ENCODE results near the gene SRC.
A peak's percentile ranks its signal among the peaks of the same experiment; 100 is the strongest.

SRC gene

DNA sequence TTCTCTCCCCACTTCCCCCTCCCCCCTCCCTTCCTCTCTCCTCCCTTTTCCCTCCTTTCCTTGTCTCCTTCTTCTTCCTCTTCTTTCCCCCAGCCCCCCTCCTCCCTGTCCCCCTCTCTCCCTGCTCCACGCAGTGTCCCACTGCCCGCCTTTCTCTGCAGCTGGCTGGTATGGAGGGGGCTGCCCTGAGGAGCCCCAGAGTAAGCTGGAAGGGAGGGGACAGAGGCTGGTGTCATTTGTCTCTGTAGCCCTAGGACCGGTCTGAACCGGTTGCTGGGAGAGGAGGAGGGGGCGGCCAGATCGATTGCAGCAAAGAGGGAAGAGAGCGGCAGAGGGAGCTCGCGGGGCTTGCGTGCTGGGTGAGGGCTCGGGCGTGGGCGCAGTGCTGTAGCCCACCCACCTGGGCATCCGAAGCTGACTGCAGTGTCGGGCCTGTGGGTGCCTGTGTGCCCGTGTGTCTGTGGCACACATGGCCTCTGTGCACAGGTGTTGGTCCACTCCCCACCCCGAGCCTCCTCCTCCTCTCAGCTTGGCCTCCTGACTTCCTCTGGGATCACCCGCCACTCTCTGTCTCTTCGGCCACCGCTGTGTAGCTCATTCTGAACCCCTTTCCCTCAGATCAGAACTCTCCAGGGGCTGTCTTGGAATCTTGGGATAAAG lies 50.6 kb downstream of the SRC start:
- Mint-ChIP-seq H3K36me3 (ENCODE audit: low read depth) (peaks cover 100% of the 10 kb centered on the region), H3K4me1 (ENCODE audit: low read depth) (peaks cover 39% of the 10 kb centered on the region), H3K27me3 (no peaks in the 10 kb centered on the region), H3K27ac (no peak overlapping the region), H3K4me3 (no peak overlapping the region), H3K9me3 (no peaks in the 10 kb centered on the region)
- intact Hi-C loops (cut with micrococcal nuclease) = no loop called here

DNA sequence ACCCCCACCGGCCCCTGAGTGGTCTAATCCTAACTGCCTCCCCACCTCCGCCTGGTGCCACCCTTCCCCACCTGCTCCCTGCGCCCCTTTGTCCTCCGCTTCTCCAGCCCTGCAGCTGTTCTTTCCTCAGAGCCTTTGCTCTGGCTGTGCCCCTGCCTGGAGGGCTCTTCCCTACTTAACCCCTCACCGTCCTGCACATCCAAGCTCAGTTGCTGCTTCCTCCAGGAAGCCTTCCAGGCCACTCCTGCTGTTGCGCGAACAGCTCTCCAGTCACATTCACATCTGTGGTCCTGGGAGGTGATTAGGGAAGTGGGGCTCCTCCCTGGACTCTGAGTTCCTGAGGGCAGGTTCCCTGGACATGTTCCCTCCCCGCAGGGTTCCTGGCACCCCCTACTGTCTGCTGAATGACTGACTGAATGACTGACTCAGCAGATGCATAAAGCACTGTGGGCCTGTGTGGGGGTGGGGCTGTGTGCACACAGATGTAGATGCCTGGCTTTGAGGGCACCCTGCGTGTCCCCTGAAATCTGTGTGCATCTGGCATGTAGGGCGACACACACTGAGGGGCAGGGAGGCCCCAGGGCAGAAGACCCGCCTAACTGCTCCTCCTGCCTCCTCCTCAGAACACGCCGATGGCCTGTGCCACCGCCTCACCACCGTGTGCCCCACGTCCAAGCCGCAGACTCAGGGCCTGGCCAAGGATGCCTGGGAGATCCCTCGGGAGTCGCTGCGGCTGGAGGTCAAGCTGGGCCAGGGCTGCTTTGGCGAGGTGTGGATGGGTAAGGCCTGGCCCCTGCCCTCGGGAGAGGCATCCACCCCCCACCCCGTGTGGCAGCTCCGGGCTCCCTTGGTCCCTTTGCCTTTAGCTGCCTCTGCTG lies 51.4 kb downstream of the SRC start:
- Mint-ChIP-seq H3K4me3 (no peak overlapping the region), H3K4me1 (ENCODE audit: low read depth) (peaks cover 39% of the 10 kb centered on the region), H3K36me3 (ENCODE audit: low read depth) (peaks cover 100% of the 10 kb centered on the region), H3K27ac (no peak overlapping the region), H3K9me3 (no peaks in the 10 kb centered on the region), H3K27me3 (no peaks in the 10 kb centered on the region)
- intact Hi-C loops (cut with micrococcal nuclease) = no loop called here

DNA sequence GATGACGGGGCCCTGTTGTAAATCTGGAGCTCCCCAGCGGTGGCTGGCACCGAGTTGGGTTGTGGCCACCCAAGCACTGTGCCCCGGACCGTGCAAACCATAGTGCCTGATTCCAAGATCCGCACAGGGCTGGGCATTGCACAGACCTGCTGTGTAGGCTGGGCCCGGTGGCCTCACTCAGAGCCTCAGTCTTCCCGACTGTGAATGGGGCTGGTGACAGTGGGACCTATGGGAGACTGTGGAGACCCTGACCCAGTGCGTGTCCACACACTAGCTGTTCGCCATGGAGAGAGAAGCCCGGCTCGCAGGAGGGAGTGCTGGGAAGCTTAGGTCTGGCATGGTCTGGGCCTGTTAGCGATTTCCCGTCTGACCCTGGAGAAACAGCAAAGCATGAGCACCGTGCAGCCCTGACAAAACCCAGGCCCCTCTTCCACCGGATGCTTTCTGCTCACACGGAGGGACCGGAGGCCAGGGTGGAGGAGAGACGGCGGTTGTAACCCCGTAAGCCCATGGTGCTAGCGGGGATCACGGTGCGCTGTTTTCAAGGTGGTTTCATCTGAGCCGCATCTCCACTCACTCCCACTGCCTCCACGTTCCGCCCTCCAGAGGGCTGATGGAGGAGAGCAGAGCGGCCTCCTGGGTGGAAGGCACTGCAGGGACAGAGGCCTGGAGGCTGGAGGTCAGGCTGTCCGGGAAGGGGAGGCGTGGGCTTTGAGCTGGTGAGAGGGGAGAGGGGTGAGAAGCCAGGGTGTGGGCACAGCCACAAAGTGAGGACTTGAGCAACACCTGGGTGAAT lies 52.2 kb downstream of the SRC start:
- Mint-ChIP-seq H3K27me3 (no peaks in the 10 kb centered on the region), H3K36me3 (ENCODE audit: low read depth) (peaks cover 100% of the 10 kb centered on the region), H3K4me3 (no peak overlapping the region), H3K27ac (no peak overlapping the region), H3K4me1 (ENCODE audit: low read depth) (peaks cover 33% of the 10 kb centered on the region), H3K9me3 (no peaks in the 10 kb centered on the region)
- intact Hi-C loops (cut with micrococcal nuclease) = no loop called here

DNA sequence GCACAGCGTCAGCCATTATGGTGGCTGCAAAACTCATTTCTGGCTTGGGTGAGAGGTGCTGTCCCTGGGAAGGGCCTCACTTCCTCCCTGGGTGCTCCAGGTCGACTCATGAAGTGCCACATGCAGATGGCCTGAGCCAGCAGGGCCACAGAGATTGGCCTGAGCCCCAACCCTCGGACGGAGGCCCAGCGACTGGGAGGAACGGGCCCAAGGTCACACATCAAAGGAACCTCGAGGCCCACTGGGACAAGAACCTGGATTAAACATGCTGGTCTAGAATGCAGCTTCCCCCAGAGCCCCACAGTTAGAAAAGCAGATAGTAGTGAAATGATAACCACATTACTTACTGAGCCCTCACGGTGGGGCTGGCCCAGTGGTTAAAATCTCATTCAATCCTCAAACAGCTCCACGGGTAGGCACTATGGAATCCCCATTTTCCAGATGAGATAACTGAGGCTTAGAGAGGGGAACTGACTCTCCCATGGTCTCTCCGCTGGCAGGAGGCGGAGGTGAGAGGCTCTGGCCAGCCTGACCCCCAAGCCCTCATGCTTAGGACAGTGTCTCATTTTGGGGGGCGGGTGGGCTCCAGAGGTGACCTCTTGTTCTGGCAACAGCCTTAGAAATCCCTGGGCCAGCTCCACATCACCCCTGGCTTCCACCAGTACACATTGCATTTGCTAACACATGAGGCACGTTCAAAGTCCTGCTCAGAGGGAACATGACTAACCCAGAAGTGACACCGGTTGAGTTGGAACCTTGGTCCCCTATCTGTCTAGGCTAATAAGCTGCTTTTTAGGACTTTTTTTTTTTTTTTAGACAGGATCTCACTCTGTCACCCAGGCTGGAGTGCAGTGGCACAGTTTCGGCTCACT lies 53.0 kb downstream of the SRC start:
- H3K4me1 Mint-ChIP-seq (ENCODE audit: low read depth) = peaks cover 30% of the 10 kb centered on the region

DNA sequence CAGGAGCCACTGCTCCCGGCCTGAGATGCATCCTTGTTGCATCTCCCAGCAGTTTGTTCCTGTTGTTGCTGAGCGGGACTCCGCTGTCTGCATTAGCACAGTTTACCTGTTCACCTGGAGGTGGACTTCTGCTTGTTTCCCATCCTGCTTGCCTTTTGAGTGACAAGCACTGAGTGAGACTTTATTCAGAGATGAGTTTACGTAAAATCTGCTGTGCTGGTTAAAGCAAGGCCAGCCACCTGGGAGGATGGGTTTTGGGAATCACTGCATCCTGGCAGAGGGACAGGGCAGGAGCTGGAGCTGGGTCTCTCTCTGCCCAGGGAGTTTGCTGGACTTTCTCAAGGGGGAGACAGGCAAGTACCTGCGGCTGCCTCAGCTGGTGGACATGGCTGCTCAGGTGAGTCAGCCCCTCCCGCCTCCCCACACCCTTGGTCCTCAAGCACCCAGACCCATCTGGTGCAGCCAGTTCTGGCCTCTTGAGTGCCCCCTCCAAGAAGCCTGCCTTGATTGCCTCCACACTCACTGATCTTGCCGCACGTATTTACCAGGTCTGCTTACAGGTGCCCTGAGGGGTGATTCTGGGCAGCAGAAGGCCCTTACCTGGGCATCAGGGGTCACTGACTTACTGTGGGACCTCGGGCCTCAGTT lies 55.5 kb downstream of the SRC start:
- H3K9me3 Mint-ChIP-seq = no peaks in the 10 kb centered on the region
- H3K4me3 Mint-ChIP-seq = no peak overlapping the region
- intact Hi-C loops (cut with micrococcal nuclease) = no loop called here
- peaks cover 5% of the 10 kb centered on the region for H3K27me3 Mint-ChIP-seq
- H3K4me1 Mint-ChIP-seq (ENCODE audit: low read depth) = peaks cover 23% of the 10 kb centered on the region
- H3K27ac Mint-ChIP-seq = no peak overlapping the region
- H3K36me3 Mint-ChIP-seq (ENCODE audit: low read depth) = peaks cover 90% of the 10 kb centered on the region

More for the DNA sequence above, 53.0 kb downstream of the SRC start:
- Mint-ChIP-seq H3K27ac (no peak overlapping the region), H3K36me3 (ENCODE audit: low read depth) (peaks cover 100% of the 10 kb centered on the region), H3K9me3 (no peaks in the 10 kb centered on the region), H3K4me3 (no peak overlapping the region), H3K27me3 (no peaks in the 10 kb centered on the region)
- intact Hi-C loops (cut with micrococcal nuclease) = no loop called here

DNA sequence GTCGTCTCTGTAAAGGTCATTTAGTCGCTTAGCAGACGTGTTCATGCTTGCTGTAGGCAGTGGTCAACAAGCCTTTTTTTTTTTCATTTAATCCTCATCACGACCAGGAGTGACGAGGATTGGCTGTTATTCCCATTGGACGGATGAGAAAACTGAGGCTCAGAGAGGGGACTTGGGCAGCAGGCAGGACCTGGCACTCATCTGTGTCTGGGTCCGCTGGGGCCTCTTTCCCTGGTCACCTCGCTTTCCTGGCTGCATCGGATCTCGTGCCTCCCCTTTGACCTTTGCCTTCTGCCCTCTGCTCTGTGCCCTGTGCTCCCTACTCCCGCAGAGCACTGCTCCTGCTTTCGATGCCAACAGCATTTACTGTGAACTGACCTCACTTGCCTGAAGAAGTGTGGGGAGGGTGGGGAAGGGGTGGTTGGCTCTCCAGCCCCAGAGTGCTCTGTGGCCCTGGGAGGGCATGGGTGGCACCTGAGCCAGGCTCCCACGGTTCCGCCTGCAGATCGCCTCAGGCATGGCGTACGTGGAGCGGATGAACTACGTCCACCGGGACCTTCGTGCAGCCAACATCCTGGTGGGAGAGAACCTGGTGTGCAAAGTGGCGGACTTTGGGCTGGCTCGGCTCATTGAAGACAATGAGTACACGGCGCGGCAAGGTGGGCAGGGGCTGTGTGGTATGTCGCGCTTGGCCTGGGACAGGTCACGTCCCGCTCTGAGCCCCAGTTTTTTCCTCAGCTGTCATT lies 56.2 kb downstream of the SRC start:
- Mint-ChIP-seq H3K4me3 (no peak overlapping the region), H3K4me1 (ENCODE audit: low read depth) (peaks cover 18% of the 10 kb centered on the region), H3K27me3 (peaks cover 5% of the 10 kb centered on the region), H3K36me3 (ENCODE audit: low read depth) (peaks cover 83% of the 10 kb centered on the region), H3K9me3 (no peaks in the 10 kb centered on the region), H3K27ac (no peak overlapping the region)
- intact Hi-C loops (cut with micrococcal nuclease) = no loop called here

DNA sequence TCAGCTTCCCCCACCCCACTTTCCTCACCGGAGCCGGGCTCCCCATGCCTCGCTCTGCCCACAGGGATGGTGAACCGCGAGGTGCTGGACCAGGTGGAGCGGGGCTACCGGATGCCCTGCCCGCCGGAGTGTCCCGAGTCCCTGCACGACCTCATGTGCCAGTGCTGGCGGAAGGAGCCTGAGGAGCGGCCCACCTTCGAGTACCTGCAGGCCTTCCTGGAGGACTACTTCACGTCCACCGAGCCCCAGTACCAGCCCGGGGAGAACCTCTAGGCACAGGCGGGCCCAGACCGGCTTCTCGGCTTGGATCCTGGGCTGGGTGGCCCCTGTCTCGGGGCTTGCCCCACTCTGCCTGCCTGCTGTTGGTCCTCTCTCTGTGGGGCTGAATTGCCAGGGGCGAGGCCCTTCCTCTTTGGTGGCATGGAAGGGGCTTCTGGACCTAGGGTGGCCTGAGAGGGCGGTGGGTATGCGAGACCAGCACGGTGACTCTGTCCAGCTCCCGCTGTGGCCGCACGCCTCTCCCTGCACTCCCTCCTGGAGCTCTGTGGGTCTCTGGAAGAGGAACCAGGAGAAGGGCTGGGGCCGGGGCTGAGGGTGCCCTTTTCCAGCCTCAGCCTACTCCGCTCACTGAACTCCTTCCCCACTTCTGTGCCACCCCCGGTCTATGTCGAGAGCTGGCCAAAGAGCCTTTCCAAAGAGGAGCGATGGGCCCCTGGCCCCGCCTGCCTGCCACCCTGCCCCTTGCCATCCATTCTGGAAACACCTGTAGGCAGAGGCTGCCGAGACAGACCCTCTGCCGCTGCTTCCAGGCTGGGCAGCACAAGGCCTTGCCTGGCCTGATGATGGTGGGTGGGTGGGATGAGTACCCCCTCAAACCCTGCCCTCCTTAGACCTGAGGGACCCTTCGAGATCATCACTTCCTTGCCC lies 57.4 kb downstream of the SRC start:
- Mint-ChIP-seq H3K27ac (no peak overlapping the region), H3K4me1 (ENCODE audit: low read depth) (peaks cover 22% of the 10 kb centered on the region), H3K9me3 (no peaks in the 10 kb centered on the region), H3K36me3 (ENCODE audit: low read depth) (peaks cover 70% of the 10 kb centered on the region), H3K4me3 (no peak overlapping the region), H3K27me3 (peaks cover 16% of the 10 kb centered on the region)
- intact Hi-C loops (cut with micrococcal nuclease) = no loop called here

DNA sequence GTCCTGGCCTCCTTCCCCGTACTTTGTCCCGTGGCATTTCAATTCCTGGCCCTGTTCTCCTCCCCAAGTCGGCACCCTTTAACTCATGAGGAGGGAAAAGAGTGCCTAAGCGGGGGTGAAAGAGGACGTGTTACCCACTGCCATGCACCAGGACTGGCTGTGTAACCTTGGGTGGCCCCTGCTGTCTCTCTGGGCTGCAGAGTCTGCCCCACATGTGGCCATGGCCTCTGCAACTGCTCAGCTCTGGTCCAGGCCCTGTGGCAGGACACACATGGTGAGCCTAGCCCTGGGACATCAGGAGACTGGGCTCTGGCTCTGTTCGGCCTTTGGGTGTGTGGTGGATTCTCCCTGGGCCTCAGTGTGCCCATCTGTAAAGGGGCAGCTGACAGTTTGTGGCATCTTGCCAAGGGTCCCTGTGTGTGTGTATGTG lies 58.5 kb downstream of the SRC start:
- H3K27ac Mint-ChIP-seq = no peak overlapping the region
- H3K27me3 Mint-ChIP-seq = peaks cover 25% of the 10 kb centered on the region

DNA sequence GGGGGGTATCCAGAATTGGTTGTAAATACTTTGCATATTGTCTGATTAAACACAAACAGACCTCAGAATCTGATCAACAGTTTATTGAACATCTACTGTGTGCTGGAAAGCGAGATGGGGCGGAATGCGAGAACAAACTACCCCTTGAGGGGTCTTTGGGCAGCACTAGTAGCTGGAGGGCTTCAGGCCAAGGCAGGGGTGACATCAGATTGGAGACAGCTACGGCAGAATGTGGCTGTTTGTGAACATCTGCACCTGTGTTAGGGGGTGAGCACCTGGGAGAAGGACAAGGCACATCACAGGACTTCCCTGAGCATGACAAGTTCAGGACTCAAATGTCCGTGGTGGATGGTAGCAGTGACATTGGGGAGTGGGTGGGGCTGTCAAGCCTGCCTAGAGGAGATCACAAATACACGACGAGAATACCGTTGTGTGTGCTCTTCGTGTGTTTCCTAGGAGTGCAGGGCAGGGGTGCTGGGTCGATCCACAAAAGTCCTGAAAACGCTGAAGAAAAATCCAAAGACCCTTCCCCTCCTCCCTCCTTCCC lies 59.5 kb downstream of the SRC start:
- Mint-ChIP-seq H3K27ac (no peak overlapping the region), H3K36me3 (ENCODE audit: low read depth) (peaks cover 50% of the 10 kb centered on the region), H3K9me3 (no peaks in the 10 kb centered on the region), H3K27me3 (peaks cover 34% of the 10 kb centered on the region), H3K4me1 (ENCODE audit: low read depth) (peaks cover 34% of the 10 kb centered on the region), H3K4me3 (no peak overlapping the region)
- intact Hi-C loops (cut with micrococcal nuclease) = no loop called here

More for the DNA sequence above, 58.5 kb downstream of the SRC start:
- Mint-ChIP-seq H3K9me3 (no peaks in the 10 kb centered on the region), H3K4me1 (ENCODE audit: low read depth) (peaks cover 31% of the 10 kb centered on the region), H3K4me3 (no peak overlapping the region), H3K36me3 (ENCODE audit: low read depth) (peaks cover 59% of the 10 kb centered on the region)
- intact Hi-C loops (cut with micrococcal nuclease) = no loop called here

DNA sequence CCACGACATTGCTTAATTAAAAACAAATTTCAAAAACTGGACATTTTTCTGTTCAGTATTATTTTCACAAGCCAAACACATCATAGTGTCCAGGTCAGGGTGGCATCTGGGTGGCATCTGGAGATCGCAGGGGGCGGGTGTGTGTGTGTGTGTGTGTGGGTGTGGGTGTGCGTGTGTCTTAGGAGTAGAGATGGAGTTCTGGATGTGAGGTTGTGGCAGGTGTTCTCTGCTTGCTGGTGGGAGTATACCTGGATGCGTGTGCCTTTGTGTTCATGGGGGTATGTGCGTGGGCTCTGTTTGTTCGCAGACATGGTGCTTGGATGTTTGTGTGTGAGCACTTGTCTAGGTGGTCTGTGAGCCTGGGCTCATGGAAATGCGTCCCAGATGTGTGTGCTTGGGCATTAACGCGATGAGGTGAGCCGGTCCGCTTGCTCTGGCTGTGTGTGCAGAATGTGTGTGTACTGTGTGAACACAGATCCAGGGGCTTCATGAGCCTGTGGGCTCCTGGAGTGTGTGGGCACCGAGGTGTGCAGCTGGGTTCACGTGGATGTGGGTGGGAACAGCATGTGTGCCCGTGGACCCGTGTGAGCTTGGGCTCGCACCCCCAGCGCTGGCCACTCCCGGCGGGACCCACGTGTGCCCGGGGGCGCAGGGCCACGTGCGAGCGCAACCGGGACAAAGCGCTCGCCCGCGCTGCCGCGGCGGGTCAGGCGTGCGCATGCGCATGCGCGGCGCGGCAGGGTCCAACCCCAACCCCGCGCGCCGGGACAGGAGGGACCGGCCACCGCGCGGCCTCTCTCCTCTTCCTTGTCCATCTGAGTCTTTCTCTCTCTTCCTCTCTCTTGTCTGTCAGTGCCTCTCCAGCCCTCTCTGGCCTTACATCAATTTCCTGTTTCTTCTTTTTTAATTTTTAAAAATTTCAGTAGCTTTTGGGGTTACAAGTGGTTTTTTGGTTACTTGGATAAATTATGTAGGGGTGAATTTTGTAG lies 60.4 kb downstream of the SRC start:
- intact Hi-C loops (cut with micrococcal nuclease) = no loop called here
- Mint-ChIP-seq H3K9me3 (no peaks in the 10 kb centered on the region), H3K4me1 (ENCODE audit: low read depth) (peaks cover 34% of the 10 kb centered on the region), H3K4me3 (peak overlapping the region; percentile 65), H3K27ac (no peak overlapping the region), H3K27me3 (peaks cover 35% of the 10 kb centered on the region), H3K36me3 (ENCODE audit: low read depth) (peaks cover 41% of the 10 kb centered on the region)

All from dendritic cell treated with granulocyte-macrophage colony-stimulating factor and Interleukin-4, amounts not matched to agents 40 ng/mL and 50 ng/mL, for 4 days (primary cell).